ENCODE results near the gene MID1IP1.

- TF ChIP-seq CTCF (conservative IDR thresholded peaks at IDR 0.05 in 1 of 2, IDR thresholded peaks at IDR 0.05 in 1 of 2; ENCODE audit: low read depth in 1 of 2, low read length in 2 of 2) (no peak), EZH2 (IDR thresholded peaks at IDR 0.05; ENCODE audit: low read length, missing control alignments) (no peak)
Measured at GRCh38 chrX:38819163-38819562, 17.9 kb downstream of the MID1IP1 start.

Data from fibroblast of lung (primary cell).